ENCODE results near the gene TRHDE.

DNA sequence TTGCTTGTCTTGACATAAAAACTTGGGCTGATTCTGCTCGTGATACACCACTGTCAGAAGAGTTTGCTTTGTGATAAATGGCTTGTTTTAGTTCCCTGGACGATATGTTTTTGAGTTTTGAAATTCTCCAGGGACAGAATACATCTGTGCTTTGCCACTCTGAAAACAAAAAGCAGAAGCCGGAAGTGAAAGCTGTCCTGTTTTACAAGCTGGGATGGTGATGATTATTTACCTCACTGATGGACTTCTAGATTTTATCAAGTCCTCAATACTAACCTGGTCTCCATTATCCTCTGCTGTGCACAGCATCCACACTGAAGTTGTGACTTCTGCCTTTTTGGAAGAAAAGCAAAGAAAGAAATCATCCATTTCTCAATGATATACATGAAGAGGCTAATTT, 251.6 kb downstream of the TRHDE start:
- no peak for TF ChIP-seq POLR2A (IDR thresholded peaks at IDR 0.05)
- TF ChIP-seq, protein P1, sequence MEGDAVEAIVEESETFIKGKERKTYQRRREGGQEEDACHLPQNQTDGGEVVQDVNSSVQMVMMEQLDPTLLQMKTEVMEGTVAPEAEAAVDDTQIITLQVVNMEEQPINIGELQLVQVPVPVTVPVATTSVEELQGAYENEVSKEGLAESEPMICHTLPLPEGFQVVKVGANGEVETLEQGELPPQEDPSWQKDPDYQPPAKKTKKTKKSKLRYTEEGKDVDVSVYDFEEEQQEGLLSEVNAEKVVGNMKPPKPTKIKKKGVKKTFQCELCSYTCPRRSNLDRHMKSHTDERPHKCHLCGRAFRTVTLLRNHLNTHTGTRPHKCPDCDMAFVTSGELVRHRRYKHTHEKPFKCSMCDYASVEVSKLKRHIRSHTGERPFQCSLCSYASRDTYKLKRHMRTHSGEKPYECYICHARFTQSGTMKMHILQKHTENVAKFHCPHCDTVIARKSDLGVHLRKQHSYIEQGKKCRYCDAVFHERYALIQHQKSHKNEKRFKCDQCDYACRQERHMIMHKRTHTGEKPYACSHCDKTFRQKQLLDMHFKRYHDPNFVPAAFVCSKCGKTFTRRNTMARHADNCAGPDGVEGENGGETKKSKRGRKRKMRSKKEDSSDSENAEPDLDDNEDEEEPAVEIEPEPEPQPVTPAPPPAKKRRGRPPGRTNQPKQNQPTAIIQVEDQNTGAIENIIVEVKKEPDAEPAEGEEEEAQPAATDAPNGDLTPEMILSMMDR (IDR thresholded peaks at IDR 0.05), result no peak

Measured in lower leg skin (tissue), 3 donors.